COLO668 (cell line): Measurements from ENCODE around the gene ZSWIM1.

Source experiments
- DNase-seq: peaks from one replicate; lab custom pipeline; 2025; ENCODE audit not compliant: unreplicated experiment; lab: John Stamatoyannopoulos, UW

Gene ZSWIM1

DNA sequence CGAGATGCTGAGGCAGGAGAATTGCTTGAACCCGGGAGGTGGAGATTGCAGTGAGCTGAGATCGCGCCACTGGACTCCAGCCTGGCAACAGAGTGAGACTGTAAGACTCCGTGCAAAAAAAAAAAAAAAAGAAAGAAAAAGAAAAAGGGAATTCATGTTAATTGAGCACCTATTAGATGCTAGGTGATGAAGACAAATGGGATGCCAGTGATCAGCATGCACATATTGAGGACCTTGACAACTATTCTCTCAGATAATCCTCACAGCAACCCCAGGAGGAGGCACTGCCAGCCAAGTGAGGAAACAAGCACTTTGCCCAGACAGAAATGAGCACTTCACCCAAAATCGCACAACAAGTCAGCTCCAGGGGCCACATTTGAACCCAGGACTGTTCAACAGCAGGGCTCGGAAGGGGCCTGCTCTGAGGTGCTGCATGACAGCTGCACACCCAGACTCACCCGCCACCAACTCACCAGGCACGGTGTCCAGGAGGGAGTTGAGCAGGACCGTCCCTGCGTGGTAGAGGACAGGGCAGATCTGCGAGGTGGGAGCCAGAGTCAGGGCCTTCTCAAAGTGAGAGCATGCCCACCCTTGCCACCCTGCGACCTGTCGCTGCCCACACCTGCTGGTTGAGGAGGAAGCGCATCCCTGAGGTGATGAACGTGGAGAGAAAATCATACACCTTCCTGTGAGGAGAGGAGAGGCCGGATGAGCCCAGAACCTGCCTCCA lies 26.4 kb downstream of the ZSWIM1 start:
- DNase-seq = no peak

DNA sequence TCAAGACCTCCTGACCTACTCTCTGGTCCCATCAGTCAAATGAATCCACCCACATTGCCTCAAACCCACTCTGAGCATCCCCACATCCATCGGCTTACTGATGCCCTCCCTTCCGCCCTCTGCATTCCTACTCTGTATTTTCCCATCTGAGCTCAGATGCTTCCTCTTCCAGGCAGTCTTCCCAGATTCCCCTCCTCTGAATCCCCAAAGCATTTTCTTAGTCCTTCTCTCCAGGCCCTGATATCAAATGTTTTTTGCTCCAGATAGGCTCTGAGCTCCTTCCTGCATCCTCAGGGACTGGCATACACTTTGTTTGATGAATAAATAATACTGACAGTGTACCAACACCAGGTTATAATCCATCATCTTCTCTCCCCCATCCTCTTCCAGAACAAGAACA lies 27.1 kb downstream of the ZSWIM1 start:
- DNase-seq = no peak

DNA sequence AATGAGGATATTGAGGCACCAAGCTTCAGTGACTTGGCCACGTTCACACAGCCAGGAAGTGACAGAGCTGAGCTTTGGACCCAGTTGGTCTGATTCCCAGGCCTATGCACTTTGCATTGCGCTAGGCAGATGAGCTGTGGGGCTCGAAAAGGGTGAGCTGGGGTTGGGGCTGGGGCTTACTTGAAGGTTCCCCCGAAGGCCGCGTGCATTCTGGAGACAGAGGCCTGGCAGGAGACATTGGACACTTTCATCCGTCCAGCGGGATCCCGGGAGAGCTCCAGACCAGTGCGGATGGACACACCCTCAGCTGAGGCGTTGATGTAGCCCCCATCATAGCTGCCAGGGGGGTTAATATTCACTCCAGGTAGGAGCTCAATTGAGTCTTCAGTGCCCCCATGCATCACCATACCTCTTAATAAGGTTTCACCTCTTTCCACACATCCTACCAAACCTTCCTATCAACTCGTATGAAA lies 28.3 kb downstream of the ZSWIM1 start:
- DNase-seq = no peak

DNA sequence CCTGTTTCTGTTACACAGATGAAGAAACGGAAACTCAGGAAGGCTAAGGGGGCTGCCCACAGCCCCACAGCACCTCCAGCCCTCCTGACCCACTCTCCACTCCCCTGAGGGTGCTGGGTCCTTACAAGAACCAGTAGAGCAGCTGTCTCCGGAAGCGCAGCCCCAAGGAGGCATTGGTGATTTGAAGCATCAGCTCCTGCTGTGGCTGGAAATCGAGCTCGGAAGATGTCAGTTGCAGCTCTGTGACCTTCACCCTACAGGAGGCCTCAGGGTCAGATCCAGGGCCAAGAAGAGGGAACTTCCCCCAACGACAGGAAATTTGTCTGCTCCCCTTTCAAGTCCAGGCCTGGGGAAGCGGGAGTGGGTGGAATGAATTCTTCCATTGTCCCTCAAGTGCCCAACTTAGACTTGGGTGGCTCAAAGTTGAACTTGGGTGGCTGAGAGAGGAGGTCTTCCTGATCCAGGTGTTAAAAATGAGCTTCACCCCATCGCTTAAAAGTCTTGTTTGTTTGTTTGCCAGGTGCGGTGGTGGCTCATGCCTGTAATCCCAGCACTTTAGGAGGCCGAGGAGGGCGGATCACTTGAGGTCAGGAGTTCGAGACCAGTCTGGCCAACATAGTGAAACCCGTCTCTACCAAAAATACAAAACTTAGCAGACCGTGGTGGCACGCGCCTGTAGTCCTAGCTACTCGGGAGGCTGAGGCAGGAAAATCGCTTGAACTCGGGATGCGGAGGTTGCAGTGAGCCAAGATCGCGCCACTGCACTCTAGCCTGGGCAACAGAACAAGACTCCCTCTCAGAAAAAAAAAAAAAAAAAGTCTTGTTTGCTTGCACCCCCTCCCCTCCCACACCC lies 29.0 kb downstream of the ZSWIM1 start:
- no peak for DNase-seq

DNA sequence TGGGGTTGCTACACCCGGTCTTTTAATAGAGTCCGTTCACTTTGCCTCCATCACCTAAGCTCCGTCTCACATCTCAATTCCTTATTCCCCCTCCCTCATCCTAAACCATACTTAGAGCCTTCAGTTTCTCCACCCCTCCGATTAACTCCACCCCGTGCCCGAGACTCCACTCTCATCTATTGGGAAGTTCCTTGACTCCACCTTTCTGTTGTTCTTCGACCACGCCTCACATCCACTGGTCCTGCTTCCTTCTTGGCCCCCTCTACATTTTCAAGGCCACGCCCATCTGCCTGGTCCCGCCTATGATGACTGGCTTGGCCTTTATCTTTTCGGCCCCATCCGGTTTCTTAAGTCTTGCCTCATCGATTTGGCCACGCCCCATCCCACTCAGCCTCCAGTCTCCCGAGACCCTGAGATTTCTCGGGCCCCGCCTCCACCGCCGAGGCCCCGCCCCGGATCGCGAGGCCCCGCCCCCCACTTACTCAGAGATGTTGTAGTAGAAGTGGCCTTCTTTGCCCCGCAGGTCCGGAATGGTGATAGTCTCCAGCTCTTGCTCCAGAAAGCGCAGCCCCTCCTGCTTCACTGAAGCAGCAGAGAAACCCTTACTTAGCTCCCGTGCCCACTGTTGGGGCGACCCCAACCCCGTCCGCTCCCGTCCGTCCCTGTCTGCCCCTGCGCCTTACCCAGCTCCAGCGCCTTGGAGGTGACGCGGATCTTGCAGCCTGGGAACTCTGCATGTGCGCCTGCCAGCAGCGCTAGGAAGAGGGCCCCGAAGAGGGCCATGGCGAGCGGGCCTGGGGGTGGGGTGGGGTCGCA lies 29.9 kb downstream of the ZSWIM1 start:
- peak; percentile 10 for DNase-seq

DNA sequence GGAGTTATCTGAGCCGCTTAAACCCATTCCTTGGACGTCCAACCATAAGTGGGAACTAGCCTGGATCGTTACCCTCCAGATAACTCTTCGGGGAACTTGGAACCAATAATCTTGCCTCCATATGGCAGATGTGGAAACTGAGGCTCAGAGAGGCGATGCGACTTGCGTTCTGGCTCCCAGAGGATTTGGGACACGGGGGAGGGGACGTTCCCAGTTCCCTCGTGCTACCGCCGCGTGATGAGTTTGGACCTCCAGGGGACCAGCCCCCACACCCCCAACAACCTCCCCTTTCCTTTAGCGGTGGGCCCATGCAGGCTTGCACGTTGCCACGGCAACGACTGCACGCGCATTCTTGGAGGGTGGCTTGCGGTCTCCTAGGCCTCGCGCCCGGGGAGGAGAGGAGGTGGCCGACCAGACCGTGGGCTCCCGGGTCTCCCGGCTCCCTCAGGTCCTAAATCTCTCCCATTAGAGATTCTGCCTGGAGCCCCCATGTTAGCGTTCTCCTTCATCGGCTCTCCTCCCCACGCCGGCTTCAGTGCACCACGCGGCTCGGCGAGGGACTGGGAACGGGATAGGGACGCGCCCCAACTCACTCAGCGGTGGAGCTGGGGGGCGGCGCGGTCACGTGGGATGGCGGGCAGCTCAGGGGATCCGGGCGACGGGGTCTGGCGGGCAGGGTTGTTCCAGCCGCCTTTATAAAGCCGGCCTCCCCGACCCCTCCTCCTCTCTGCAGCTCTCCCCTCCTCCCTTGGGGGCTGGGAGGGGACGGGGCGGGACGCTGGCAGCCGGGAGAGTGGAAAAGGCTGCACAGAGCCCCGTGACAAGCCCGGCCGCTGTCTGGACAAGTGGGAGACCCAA lies 30.7 kb downstream of the ZSWIM1 start, which contains the start of gene PLTP:
TSS of gene PLTP (minus strand) at position 670 of the 858 bp plus-strand sequence. CDS start 703 bp downstream, outside the sequence.
- DNase-seq = no peak

DNA sequence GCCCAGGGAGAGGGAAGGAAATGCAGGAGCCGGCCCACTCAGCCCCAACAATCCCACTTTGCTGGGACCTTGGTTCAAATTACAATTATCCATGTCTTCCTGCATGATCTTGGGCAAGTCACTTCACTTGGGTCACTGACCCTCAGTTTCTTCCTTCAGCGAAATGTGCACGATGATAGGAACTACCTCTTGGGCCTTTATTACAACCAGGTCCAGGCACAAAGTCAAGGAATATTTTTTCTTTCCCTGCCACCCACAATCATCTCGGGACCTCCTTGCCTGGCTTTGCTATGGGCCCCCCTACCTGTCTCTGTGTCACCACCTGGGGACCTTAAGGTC lies 31.3 kb downstream of the ZSWIM1 start:
- DNase-seq = no peak

DNA sequence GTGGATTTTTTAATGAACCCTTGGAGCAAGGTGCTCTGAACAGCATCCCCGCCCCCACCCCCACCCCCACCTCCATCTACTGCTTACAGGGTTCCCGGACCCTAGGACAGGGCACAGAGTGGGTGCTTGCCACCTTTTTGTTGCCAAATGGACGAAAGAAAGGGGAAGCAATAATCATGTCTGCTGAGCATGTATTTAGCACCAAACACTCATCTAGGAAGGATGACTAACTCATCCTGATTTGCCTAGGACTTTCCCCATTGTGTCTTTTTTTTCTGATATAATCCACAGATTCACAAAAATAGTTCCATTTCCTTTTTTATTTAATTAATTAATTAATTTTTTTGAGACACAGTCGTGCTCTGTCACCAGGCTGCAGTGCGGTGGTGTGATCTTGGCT lies 32.1 kb downstream of the ZSWIM1 start:
- DNase-seq = no peak

DNA sequence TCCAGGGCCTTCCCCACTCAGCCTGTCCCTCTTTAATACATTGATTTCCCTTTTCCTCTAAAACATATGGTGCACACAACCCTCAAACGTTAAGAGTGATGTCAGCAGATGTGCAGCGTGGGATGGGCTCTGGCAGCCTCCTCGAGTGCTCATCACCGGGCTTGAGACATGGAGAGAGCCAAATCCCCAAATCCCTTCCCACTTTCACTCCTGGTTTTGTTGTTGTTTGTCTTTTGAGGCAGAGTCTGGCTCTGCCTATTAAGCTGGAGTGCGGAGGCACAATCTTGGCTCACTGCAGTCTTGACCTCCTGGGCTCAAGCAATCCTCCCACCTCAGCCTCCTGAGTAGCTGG lies 36.7 kb downstream of the ZSWIM1 start:
- no peak for DNase-seq

DNA sequence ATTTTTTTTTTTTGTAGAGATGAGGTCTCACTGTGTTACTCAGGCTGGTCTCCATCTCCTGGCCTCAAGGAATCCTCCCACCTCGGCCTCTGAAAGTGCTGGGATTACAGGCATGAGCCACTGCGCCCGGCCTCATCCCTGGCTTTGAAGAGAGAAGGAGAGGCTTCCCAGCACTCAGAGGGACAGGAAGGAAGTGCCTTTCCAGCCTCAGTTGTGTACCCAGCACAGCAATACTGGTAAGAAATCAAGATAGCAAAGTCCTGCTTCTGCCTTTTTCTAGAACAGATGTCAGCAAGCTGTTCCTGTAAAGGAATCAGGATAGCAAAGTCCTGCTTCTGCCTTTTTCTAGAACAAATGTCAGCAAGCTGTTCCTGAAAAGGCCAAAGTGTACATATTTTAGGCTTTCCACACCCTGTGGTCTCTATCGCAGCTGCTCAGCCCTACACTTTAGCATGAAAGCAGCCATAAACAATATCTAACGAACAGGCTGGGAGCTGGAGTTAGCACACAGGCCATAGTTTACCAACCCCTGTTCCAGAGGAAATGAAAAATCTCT lies 37.2 kb downstream of the ZSWIM1 start:
- no peak for DNase-seq

DNA sequence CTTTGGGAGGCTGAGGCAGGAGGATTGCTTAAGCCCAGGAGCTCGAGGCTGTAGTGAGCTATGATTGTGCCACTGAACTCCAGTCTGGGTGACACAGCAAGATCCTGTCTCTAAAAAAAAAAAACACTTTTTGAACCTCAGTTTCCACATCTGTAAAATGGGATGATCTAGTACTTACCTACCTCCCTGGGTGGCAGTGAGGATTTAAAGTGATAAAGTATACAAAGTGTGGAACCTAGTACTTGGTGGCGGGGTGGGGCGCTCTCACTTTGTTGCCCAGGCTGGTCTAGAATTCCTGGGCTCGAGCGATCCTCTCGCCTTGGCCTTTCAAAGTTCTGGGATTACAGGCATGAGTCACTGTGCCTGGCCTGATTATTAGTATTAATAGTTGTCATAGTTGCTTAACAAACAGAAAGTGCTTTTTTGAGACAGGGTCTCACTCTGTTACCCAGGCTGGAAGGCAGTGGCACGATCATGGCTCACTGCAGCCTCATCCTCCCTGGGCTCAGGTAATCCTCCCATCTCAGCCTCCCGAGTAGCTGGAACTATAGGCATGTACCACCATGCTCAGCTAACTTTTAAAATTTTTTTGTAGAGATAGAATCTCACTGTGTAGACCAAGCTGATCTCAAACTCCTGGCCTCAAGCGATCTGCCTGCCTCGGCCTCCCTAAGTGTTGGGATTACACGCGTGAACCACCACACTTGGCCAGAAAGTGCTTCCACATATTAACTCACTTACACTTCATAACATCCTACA lies 37.9 kb downstream of the ZSWIM1 start:
- no peak for DNase-seq

DNA sequence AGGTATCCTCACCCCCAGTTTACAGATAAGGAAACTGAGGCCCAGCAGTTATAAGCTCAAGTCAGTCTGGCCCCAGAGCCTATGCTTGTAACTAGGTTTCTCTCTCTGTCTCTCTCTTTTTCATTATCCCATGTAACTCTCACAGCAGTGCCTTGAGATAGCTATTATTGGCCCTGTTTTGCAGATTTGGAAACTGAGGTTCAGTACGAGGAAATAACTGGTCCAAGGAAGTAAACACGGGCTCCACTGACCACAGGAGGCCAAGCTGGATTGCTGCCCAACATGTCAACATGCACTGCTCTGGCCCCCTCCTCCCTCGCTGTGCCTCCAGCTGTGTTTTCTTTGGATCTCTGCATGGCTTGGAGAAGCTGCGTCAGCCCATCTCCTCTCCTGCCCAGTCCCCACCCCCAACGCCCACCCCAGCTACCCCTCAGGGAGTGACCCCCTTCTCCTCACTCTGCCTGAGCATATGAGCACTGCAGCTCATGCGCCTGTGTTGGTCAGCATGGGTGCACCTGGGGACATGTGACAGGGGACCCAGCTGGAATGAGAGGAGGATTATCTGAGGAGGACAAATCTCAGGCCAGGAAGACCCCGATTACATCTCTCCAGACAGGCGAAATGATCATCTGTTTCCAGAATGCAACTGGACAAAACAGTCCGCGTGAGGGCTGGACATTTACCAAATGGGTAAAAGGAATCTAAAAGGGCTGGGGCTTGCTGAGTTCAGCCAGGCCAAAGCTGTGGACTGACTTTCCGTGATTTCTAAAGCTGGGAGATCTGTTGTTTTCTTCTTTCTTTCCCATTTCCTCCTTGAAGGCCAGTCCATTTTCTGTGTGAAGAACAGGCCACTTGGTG lies 38.7 kb downstream of the ZSWIM1 start:
- no peak for DNase-seq

DNA sequence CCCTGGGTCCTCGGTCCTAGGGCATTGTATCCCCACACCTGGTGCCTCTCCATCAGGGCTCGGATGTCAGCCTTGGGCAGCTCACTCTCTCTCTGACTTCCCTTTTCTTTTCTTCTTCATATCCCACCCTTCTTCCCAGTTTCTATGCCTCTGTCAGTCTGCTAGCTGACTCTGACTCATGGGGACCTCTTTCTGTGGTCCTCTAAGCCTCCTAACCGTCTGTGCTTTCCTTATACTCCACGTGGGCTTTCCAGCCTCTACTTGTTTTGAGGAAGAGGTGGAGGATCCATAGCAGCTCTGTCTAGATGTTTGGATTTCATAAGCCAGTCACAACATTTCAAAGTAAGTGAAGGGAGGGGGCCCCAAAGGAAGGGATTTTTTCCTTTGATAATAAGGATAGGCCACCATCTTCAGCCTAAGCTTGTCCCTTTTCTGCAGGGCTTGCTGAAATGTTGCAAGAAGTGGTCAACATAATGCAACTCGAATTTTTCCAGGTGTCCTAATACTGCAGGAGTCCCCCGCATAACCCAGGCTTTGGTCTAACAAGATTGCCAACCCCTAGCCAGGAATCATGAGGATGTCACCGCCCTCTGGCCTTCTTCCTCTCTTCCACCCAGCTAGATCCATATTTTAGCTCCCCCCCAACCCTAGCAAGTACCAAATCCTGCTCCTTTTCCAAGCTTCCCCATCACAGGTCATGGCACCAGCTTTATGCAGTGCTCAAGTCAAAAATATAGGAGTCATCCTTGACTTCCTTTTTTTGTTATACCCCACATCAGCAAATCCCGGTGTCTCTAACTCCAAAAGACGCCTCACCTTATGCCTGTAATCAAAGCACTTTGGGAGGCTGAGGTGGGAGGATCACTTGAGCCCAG lies 39.7 kb downstream of the ZSWIM1 start:
- no peak for DNase-seq

DNA sequence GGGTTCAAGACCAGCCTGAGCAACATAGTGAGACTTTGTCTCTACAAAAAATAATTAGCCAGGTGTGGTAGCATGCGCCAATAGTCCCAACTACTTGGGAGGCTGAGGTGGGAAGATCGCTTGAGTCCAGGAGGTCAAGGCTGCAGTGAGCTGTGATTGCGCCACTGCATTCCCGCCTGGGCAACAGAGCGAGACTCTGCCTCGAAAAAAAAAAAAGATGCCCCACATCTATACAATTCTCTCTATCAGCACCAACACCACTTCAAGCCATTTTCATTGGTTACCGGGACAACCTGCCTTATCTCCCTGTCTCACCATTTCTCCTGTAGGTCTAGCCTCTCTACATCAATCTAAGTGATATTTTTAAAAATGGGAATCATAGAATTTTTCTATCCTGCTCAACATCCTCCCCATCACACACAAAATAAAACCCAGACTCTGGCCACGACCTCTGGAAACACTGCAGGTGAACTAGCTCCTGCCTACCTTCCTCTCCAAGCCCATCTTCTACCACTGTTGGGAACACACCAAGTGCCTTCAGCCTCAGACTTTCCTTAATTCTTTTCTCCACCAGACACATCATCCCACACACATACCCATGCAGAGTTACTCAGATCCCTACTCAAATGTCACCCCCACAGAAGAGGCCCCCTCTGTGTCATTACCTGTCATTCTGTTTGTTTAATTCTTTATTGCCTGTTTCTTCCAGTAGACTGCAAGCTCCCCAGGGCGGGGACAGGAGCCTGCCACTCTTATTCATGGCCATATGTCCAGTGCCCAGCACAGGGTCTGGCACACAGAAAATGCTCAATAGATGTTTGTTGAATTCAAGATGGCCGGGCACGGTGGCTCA lies 40.5 kb downstream of the ZSWIM1 start:
- DNase-seq = no peak

DNA sequence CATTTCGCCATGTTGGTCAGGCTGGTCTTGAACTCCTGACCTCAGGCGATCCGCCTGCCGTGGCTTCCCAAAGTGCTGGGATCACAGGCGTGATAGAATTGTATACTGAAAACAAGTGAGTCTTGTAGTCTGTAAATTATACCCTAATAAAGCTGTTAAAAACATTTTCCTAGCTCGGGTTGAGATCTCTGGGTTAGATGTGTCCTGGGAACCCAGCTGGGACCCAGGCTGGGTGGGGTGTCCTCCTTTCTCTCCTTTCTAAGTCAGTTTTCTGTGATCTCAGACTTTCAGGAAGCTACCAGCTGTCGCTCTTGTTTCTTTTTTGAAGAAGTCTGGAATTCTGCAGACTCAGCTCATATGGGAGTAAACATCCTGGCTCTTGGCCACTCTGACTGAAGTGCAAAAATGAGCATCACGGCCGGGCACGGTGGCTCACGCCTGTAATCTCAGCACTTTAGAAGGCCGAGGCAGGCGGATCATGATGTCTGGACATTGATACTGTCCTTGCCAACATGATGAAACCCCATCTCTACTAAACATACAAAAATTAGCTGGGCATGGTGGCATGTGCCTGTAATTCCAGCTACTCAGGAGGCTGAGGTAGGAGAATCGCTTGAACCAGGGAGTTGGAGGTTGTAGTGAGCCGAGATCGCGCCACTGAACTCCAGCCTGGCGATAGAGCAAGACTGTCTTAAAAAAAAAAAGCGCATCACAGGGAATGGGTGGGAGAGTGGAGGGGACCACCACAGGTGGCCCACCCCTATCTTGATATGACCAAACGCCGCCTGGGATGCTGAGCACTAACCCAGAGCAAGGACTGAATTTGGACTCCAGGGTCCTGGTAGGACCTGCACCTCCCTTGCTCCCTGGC lies 43.6 kb downstream of the ZSWIM1 start:
- no peak for DNase-seq
